GM12872 (cell line): ENCODE results near the gene LRMDA.

Source experiments
- CTCF ChIP-seq: IDR thresholded peaks from 3 replicates; pipeline ENCODE4 v1.5.1; 2011; ENCODE audit warnings: low read depth, mild to moderate bottlenecking, low read length, moderate library complexity; ENCODE audit not compliant: insufficient read depth

LRMDA gene

GRCh38 chr10:75486591-75486990 is 55.2 kb downstream of the LRMDA start:
- no peak for TF ChIP-seq CTCF

GRCh38 chr10:75487087-75487754 is 55.8 kb downstream of the LRMDA start:
- no peak for TF ChIP-seq CTCF

- TF ChIP-seq CTCF: no peak
Observed at GRCh38 chr10:75487755-75488125, 56.3 kb downstream of the LRMDA start.

GRCh38 chr10:75492173-75492925 is 60.9 kb downstream of the LRMDA start:
- no peak for TF ChIP-seq CTCF

- no peak for TF ChIP-seq CTCF
Observed at GRCh38 chr10:75493464-75493863, 62.0 kb downstream of the LRMDA start.

- no peak for TF ChIP-seq CTCF
Observed at GRCh38 chr10:75495434-75496190, 64.2 kb downstream of the LRMDA start.

- no peak for TF ChIP-seq CTCF
Observed at GRCh38 chr10:75496191-75496567, 64.8 kb downstream of the LRMDA start.
